OCI-M1 (cell line): ENCODE measurements around the gene CDR2.

Experiments
- DNase-seq: peaks from one replicate; lab custom pipeline; 2025; lab: John Stamatoyannopoulos, UW

The CDR2 gene

DNA sequence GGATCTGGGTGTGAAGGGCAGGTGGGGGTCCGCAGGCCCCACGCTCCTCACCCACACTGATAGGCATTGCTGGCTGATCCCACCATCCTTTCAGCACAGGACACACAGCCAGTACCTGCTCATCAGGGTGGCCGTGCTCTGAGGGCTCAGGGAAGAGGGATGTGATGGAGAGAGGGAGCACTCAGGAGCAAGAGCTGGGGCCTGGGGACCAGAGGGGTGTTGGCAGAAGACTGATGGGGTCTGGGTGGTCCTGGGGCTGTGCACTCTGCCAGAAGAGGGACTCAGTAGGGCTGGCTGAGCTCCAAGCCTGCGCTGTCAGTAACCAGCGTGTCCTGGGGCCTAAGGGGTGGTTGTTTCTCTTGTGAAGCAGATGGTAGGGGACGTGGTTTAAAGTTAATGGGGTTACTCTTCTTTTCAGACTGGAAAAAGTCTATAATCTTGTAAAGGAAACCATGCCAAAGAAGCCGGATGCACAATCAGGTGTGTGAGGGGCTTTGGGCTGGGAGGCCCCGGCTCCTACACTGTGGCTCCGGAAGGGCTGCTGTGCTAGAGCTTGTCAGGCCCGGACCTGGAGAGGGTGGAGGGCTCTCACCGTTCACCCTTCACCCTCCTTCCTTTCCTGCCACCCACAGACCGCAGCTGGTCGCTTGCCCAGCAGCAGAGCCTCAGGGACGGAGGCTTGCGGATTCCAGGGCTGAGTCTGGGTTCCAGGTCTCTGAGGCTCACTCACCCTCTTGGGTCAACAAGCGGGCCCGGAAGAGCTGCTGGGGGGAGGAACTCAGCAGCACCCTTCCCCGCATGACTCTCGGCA lies 49.4 kb downstream of the CDR2 start:
- no peak for DNase-seq

- no peak for DNase-seq
Measured at GRCh38 chr16:22323959-22324786, 50.2 kb downstream of the CDR2 start.

GRCh38 chr16:22323173-22323958 lies 51.1 kb downstream of the CDR2 start:
- no peak for DNase-seq

DNA sequence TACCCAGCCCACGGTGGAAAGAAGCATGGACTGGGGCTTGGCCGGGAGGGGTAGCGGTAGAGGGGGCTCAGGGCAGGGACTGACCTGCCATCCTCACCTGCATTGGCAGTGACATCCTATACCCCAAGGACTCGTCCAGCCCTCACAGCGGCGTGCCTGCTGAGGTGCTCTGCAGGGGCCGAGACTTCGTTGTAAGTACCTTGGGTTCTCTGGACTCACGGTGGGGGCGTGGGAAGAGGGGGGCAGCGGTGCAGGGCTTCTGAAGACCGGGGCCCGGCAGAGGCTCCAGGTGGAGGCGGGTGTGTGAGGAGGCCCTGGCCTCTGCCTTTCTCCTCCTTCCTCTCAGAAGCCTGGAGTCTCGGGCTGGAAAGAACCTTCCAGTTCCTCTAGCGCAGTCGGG lies 51.7 kb downstream of the CDR2 start:
- no peak for DNase-seq

DNA sequence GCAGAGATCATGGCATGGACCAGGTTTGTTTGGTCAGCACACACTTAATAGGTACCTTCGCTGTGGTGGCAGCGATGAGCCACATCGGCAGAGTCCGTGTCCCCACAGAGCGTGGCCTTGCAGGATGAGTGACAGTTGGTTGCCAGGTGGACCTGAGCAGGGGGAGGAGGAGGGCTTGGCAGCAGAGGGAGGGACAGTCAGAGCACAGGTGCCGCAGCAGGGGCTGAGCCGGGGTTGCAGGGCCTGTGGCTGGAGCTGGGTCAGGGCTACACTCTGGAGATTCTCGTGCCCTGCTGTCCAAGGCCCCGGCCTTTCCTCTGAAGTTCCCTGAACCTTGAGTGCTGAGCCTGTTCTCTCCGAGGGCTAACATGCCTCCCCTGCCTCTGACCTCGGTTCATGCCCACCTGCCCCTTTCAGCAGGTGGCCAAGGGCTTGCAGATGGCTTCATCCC lies 52.4 kb downstream of the CDR2 start:
- DNase-seq: no peak

GRCh38 chr16:22321340-22322001 lies 52.9 kb downstream of the CDR2 start:
- peak; percentile 70 for DNase-seq

GRCh38 chr16:22320572-22321339 lies 53.7 kb downstream of the CDR2 start:
- no peak for DNase-seq

GRCh38 chr16:22318690-22319358 lies 55.6 kb downstream of the CDR2 start:
- DNase-seq: peak; percentile 70

GRCh38 chr16:22317625-22318024 lies 56.8 kb downstream of the CDR2 start:
- DNase-seq: no peak

GRCh38 chr16:22317001-22317530 lies 57.4 kb downstream of the CDR2 start:
- DNase-seq: no peak

- DNase-seq: no peak
Measured at GRCh38 chr16:22316411-22316811, 58.0 kb downstream of the CDR2 start.

GRCh38 chr16:22315979-22316378 lies 58.4 kb downstream of the CDR2 start:
- no peak for DNase-seq

DNA sequence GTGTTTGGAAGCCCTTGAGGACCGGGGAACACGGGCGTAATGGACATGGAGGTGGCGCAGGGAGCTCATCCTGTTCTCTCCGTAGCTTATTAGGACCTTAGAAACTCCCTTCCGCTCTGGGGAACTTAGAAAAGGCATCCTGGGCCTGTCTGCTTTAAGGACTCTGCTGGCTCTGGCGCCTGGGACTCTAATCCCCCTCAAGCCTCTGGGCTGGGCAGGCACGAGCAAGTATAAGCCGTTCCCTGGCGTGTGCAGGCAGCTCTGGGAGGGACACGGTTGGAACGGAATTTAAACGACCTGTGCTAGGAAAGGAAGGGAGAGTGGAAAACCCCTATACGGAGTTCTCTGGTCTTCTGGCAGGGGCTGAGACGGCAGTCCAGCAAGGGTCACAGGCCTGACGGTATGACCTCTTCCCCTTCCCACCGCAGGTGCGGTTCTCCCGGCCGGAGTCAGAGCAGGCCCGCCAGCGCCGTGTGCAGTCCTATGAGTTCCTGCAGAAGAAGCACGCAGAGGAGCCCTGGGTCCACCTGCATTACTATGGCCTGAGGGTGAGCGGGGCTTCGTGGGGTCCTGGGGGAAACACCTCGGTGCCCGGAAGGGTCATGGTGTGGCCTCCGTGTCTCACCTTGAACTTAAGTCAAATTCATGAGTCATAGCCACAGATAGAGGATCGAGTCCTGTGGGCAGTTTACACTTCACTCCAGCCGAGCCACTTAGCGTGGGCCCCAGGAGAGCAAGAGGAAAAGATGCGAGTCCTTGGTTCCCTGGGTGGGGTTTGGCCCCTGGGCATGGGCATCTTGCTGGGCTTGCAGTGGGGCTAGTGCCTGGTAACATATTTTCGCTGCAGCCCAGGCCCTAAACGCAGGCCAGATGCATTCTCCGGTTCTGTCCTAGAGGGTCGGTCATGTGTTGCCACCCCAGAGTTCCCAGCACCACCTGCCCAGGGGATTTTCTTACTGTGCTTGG lies 59.5 kb downstream of the CDR2 start:
- no peak for DNase-seq

GRCh38 chr16:22313876-22314470 lies 60.4 kb downstream of the CDR2 start:
- DNase-seq: no peak

DNA sequence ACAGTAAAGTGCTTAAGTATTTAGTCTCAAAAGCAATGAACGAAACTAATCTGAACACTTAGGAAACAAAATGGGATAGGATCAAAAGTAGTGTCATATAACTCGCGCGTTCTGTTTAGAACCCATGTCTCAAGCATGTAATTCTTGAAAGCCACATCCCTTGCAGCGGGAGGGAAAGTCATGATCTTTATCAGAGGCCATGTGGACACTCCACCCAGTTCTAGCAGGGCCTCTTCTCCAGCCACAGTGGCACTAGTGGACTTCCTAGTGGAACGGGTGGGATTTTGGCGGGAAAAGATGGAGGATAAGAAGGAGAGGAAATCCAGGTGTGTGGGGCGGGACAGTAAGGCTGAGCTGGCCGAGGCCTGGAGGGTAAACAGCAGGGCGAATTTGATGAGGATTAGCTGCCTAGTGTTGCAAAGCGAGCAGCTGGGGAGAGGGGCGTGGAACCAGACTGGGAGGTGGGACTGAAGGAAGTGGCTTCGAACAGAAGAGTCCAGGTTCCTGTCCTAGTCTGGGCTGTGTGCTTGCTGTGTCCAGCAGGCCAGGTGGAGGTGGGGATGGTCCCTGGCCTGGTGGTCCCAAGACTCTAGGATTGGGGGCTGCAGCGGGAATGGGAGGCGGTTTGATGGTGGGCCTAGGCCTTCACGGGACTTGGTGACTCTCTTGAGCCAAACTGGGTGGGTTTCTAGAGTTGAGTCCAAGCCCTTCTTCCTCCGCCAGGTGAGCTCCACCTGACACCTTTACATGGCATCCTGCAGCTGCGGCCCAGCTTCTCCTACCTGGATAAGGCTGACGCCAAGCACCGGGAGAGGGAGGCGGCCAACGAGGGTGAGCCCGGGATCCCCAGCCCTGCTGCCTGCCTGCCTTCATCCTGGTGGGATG lies 61.3 kb downstream of the CDR2 start:
- no peak for DNase-seq

DNA sequence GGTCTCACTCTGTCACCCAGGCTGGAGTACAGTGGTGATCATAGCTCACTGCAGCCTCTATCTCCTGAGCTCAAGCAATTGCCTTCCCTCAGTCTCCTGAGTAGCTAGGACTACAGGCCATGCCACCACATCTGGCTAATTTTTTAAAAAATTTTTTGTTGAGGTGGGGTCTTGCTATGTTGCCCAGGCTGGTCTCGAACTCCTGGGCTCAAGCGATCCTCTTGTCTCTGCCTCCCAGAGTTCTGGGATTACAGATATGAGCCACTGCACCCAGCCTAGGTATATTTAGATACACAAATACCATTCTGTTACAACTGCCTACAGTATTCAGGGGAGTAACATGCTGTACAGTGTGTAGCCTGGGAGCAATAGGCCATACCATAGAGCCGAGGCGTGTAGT lies 62.9 kb downstream of the CDR2 start:
- no peak for DNase-seq

DNA sequence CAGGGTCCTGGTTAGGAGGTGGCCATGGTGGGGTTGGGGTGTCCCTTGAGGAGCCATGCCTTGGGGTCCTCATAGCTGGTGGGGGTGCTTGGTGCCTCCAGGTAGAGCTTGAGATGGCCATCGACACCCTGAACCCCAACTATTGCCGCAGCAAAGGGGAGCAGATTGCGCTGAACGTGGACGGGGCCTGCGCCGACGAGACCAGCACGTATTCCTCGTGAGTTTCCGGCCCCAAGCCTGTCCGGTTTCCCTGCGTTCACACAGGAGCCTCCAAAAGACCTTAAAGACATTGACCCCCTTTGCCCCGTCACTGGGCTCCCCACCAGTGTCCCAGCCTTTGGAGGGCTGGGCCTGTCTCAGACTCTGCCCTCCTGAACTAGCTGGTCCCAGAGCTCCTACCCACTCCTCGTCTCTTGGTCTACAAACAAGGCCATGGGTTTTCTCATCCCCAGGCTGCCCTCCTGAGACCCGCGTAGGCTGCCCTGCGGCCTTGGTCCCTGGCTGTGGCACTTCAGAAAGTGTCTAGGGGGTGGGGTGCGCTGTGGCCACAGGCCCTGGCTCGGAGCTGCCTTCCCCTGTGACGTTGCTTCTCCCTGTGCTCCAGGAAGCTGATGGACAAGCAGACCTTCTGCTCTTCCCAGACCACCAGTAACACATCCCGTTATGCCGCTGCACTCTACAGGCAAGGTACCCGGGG lies 65.4 kb downstream of the CDR2 start:
- no peak for DNase-seq
